ENCODE data around the gene SHISAL1.

DNA sequence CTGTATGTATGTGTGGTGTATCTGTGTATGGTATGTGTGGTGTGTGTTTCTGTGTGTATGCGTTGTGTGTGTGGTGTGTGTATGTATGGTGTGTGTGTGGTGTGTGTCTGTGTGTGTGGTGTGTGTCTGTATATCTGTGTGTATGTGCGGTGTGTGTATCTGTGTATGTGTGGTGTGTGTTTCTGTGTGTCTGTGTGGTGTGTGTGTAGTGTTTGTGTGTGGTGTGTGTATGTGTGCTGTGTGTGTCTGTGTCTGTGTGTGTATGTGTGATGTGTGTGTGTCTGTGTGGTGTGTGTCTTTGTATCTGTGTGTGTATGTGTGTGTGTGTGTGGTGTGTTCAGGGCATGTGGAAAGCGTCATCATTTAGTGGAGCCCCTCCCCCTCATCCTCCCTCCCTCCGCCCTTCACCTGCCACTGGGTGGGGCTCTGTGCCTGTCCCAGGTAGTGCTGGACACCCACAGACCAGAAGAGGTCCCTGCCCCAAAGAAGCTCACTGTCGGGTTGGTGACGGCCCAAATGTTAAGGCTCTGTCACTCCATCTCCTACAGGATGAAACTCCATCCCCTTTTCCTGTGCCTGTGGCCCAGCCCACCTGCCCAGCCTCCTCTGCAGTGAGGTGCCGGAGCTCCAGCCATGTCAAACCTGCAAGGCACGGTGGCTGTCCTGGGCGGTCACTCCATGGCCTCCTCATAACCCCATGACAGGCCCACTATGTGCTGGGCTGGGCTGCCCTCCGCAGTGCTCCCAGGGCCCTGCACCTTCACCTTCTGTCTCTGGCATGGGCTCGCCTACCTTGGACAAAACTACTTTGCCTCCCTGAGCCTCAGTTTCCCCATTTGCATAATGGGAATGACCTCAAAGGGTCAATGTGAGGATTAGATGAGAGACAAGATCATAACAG is 23.4 kb upstream of the SHISAL1 start:
- TF ChIP-seq CTCF (IDR thresholded peaks at IDR 0.05; ENCODE audit: borderline replicate concordance, extremely low read depth, low read length, poor library complexity, severe bottlenecking) (peak; percentile 4), EZH2 (IDR thresholded peaks at IDR 0.05; ENCODE audit: borderline replicate concordance, low read depth, low read length, severe bottlenecking) (no peak)
